GM13976 (cell line): Measurements from ENCODE around the gene SLC22A3.
"Not testable (repeated sequence)": the region's sequence is repeated elsewhere in the genome, so short reads cannot be mapped to it uniquely, and the experiment has no call there.

Experiments used
- DNase-seq: peaks from one replicate; pipeline ENCODE4 v3.0.0; 2012; ENCODE audit warnings: low spot score
- CTCF ChIP-seq: IDR thresholded peaks from 2 replicates; pipeline ENCODE4 v1.5.1; 2012; ENCODE audit warnings: borderline replicate concordance, mild to moderate bottlenecking; ENCODE audit not compliant: insufficient read depth; ENCODE audit errors: extremely low read depth, missing control alignments, control extremely low read depth
- in situ Hi-C: fragments of 300-500 bp; cut with MboI; formaldehyde crosslinking; loops from one replicate; pipeline ENCODE4 v1.12.0; 2022; ENCODE audit warnings: low sequenced_read_pairs, mixed read lengths, inconsistent platforms; ENCODE audit not compliant: unreplicated experiment

The SLC22A3 gene

DNA sequence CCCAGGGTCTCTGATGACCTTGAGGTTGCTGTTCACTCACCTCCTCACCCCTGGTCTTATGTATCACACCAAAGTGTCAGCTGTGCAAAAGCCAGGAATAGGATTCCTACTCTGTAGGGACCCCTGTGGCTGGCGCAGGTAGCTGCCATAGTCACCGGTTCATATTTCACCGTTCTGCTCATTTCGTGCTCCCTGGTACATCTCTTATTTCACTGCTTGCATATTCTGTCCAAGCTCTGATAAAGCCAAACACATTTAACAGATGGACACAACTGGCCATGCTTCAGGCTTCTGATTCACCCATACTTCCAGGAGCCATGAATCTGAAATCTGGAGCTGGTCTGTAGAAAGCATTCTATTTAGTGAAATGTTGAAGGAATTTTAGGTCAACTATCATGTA lies 20.5 kb downstream of the SLC22A3 start:
- TF ChIP-seq CTCF, result no peak
- no peak for DNase-seq
- in situ Hi-C loops, result no loop called here

GRCh38 chr6:160373601-160374000 lies 25.4 kb downstream of the SLC22A3 start:
- in situ Hi-C loops, DNase-seq: not testable (repeated sequence)

GRCh38 chr6:160374836-160375560 lies 26.8 kb downstream of the SLC22A3 start:
- in situ Hi-C loops, result no loop called here
- no peak for TF ChIP-seq CTCF
- no peak for DNase-seq

DNA sequence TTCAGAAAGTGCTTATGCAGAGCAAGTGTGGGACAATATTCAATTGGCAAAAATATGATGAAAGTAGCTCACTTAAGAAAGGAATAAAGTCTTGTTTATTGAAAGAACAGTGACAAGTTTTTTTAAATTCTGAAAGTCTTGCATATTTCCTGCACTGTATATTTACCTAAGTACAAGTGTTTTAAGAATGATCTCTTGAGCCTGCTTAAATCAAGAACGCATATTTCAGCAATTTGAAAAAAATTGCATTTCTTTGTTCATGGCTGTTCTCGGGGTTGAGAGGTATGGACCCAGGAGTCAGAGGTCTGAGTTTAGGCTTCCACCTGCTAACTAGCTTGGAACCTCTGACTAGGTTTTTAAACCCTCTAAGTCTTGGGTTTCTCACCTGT lies 27.4 kb downstream of the SLC22A3 start:
- TF ChIP-seq CTCF, result no peak
- no peak for DNase-seq
- in situ Hi-C loops, result no loop called here

DNA sequence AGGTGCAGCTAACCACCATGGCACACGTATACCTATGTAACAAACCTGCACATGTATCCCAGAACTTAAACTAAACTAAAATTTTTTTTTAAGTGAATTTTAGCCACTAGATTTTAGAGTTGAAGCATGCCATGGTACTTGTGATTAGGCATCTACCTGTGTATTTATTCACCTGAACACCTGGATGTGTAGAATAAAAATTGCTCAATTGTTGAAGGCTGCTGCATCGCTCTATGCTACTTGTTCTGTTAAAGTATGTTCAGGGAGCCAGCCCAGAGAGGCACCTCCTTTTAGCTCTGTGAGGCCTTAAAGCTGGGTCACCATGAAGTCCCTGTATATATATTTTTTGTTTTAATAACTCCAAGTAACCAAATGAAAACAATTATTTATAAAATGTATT lies 28.3 kb downstream of the SLC22A3 start:
- DNase-seq, result no peak
- in situ Hi-C loops, result no loop called here
- TF ChIP-seq CTCF, result no peak

- no peak for DNase-seq
- TF ChIP-seq CTCF, result no peak
- in situ Hi-C loops, result no loop called here
These were observed 30.0 kb downstream of the SLC22A3 start for GRCh38 chr6:160378218-160378617.

- no peak for TF ChIP-seq CTCF
- DNase-seq, result no peak
- in situ Hi-C loops, result no loop called here
These were observed 30.7 kb downstream of the SLC22A3 start for GRCh38 chr6:160378882-160379281.
